ENCODE data around the gene BMAL1.

The BMAL1 gene

GRCh38 chr11:13310443-13310842, 32.9 kb downstream of the BMAL1 start:
- no peak for DNase-seq

DNA sequence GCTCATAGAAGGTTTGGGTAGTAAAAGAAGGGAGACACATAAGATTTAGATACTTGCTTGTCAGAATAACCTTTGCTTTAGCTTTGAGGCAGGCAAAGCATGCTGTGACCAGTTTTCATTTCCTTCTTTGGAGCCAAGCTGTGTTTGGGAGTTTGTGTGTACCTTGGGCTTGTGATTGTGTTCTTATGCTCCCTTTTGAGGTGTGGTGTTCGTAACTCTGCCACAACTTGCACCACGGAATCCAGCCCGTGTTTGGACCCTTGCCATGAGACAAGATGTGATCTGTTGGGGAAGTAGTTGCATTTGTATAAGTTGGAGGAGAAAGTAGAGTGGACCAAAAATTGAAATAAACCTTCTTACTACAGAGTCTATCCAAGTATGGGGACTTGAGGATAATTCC, 34.0 kb downstream of the BMAL1 start:
- in situ Hi-C loops (cut with MboI; ENCODE audit: low pct_unique_long_range_greater_than_20kb, low sequenced_read_pairs) = no loop called here
- no peak for DNase-seq

More at GRCh38 chr11:13310443-13310842, 32.9 kb downstream of the BMAL1 start:
- in situ Hi-C loops (cut with MboI; ENCODE audit: low pct_unique_long_range_greater_than_20kb, low sequenced_read_pairs) = no loop called here

DNA sequence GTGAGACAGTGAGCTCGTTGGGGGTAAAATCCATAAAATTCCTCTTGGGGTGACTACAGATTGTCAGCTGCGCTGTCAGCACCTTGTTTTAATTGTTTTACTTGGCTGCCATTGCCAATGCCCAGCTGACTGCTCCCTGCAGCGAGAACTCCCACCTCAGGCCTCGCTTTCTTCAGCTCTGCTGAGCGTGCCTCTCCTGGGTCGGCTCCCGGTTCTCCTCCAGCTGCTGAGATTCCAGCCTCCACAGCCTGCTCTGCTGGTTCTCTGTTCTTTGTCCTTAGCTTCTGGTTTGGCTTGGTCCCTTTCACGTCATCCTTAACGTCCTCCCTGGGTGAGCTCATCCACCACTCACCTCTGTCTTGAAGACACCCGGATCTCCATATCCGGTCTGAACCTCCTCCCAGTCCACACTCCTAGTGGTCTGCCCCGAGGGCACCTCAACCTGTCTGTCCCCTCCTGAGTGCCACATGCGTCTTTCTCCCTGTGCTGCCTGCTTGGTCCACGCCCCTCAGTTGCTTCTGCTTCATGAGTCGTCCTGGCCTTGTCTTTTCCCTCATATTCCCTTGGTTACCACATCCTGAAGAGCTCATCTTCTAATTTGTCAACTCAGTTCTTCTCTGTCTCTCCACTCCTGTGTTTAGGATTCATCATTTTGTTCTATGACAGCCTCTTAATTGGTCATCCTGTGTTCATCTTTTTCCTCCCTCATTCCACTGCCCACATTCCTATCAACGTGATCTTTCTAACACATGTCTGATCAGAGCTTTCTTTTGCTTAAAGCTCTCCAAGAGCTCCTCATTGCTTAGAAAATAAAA, 35.6 kb downstream of the BMAL1 start:
- DNase-seq = no peak
- in situ Hi-C loops (cut with MboI; ENCODE audit: low pct_unique_long_range_greater_than_20kb, low sequenced_read_pairs) = no loop called here

DNA sequence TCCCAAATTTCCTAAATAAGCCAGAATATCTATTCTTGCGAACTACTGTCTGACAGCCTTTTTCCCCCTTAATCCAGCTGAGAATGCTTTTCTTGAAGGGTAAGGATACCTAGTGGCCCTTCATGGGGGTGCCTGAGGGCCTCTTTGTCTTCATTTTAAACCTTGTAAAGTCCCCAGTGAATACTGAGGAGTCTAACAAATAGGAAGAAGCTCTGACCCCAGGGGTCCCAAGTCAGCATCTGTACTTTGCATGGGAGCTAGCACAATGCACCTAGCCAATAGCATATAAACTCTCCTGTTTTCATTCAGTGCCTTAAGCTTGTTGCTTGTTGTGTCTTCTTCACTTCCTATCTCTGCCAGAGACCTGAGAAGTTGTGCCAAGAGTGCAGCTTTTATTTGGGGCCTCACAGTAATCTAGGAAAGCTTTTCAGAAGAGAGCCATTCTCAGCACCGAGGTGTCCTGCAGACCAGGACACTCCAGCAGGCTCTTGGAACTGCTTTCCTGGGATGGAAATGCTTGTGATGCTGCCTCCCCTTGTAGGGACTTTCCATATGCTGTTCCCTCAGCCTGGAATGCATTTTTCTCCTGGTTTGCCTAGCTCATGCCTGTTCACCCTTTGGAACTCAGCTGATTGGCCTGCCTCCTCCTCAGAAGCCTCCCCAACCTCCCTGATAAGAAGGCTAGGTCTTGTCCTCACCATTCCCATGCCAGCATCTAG, 37.2 kb downstream of the BMAL1 start:
- no peak for DNase-seq
- in situ Hi-C loops (cut with MboI; ENCODE audit: low pct_unique_long_range_greater_than_20kb, low sequenced_read_pairs) = no loop called here

DNA sequence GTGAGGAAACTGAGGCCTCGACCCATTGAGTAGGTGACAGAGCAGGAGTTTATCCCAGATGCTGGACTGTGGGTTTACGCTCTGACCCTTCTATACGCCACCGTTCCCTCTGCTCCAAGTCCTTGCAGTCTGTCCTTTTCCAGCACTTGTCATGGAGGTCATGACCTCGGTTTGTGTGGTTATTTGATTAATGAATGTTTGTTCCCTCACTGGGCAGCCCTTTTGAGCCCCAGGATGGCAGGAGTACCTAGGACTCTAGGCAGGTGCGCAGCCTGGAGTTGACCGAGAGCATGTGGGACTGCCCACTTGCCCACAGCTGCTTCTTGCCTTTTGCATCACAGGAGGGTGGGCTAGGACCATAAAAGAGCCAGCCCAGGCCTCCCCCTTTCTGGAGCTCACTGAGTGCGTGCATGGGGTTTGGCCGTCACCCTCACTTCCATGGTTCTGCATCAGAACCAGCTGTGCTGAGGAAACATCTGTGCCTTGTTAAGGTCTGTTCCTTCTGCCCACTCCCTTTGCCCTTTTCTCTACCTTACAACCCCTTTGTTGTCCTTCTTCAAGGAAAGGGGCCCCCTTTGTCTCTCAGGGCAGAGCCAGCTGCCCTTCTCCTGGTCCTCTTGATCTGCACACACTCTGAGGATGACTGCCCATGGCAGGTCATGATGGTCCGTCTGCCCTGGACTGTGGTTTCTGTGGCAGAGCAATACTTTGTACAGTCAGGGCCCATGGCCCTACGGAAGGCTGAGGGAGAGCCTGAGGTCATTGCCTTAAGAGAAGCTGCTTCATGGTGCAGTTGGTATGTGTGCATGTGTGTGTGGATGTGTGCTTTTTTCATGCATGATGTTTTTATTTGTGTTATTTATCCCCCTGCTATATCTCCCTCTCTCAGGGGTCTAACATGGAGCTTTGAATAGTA, 38.2 kb downstream of the BMAL1 start:
- in situ Hi-C loops (cut with MboI; ENCODE audit: low pct_unique_long_range_greater_than_20kb, low sequenced_read_pairs) = no loop called here
- DNase-seq = no peak

DNA sequence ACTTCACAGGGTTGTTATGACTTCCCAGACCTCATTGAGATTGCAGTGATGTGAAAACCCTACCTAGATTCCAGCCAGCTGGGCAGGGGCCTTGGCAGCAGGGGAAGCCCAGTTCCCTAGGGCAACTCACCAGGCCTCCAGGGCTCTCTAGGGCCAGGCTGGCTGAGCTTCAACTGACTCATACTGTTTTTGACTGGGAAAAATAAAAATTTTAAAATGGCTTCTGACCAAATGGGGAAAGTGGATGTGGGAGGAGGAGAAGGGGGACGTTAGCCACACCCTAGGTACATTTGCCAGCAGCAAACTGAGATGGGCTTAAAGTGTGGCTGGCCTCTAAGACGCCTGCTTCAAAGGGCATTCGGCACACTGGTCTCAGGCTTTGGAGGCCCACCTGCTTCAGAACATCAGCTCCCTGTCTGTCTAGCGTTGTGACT, 39.0 kb downstream of the BMAL1 start:
- DNase-seq = no peak
- in situ Hi-C loops (cut with MboI; ENCODE audit: low pct_unique_long_range_greater_than_20kb, low sequenced_read_pairs) = no loop called here

GRCh38 chr11:13317293-13318080, 39.9 kb downstream of the BMAL1 start:
- no peak for DNase-seq
- in situ Hi-C loops (cut with MboI; ENCODE audit: low pct_unique_long_range_greater_than_20kb, low sequenced_read_pairs) = no loop called here

DNA sequence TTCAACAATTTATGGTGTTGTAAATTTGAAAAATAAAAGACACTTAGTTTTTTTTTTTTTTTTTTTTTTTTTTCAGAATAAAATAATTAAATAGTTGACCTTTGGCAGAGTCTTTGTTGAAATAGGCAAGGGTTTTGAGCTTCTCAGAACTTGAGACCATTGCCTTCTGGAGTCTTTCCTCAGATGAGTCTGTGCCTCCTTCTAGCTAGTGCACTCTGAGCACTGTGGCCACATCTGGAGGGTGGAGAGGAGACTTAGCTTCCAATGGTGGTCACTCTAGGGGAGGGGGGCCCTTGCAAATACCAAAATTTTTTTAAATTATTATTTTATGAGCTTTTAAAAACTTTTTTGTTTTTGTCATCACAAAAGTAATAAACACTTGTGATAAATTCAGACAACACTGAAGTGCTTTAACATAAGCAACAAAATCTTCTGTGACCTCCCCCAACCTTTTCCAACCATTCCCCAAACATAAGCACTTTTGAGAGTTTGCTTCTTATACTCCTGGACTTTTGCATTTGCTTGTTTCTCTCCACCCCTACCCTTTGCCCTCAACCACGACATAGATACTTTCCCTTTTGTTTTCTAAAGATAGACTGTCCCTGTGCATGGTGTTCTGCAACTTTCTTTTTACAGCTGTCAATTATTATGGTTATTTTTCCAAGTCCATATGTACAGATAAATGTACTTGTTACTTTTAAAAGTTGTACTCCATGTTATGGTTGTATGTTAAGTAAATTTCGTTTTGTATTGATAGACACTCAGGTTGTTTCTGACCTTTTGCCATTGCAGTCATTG, 41.1 kb downstream of the BMAL1 start:
- in situ Hi-C loops (cut with MboI; ENCODE audit: low pct_unique_long_range_greater_than_20kb, low sequenced_read_pairs) = no loop called here
- DNase-seq = no peak

DNA sequence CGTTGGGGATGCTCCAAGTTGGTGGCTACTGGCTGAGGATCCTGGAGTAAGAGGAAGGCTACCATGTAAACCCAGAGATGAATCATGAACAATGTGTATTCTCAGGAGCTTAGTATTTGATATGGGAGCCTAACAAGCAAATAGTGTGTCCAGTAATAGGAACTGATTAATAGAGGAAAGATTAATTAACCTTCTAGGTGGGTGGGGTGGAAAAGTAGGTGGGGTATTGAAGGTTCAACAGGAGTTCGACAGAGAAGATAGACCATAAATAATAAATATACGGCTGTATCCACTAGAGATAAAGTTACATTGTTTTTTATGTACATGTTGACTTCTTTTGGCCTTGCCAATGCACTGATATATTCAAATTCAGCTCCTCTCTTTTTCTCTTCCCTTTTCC, 43.1 kb downstream of the BMAL1 start:
- in situ Hi-C loops (cut with MboI; ENCODE audit: low pct_unique_long_range_greater_than_20kb, low sequenced_read_pairs) = no loop called here
- no peak for DNase-seq

DNA sequence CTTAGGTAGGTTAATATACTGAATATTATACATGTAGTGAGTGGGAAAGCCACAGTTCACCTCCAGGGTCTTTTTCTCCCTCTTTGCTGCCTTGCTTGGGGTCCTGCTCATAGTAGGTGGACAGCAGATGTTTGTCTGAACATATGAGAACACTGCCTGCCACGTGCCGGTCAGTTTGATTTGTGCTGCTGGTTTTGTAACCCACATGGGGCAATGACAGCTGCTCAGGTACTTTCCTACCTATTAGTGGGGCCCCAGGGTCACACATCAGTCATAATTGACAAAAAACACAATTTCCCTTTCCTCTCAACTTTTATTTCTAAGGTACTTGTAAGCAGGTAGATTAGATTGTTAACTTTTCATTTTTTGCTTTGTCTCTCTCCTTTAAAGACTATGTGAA, 43.8 kb downstream of the BMAL1 start:
- DNase-seq = no peak
- in situ Hi-C loops (cut with MboI; ENCODE audit: low pct_unique_long_range_greater_than_20kb, low sequenced_read_pairs) = no loop called here

GRCh38 chr11:13324141-13324540, 46.6 kb downstream of the BMAL1 start:
- in situ Hi-C loops (cut with MboI; ENCODE audit: low pct_unique_long_range_greater_than_20kb, low sequenced_read_pairs) = no loop called here
- DNase-seq = no peak

- no peak for DNase-seq
- in situ Hi-C loops (cut with MboI; ENCODE audit: low pct_unique_long_range_greater_than_20kb, low sequenced_read_pairs) = loop anchor here (25.0 kb wide), 1 partner anchor 362 kb away; no protein-coding TSS in a partner anchor
These were observed 47.1 kb downstream of the BMAL1 start for GRCh38 chr11:13324709-13325108.

- DNase-seq = no peak
- in situ Hi-C loops (cut with MboI; ENCODE audit: low pct_unique_long_range_greater_than_20kb, low sequenced_read_pairs) = loop anchor here (25.0 kb wide), 1 partner anchor 365 kb away; no protein-coding TSS in a partner anchor
These were observed 49.8 kb downstream of the BMAL1 start for GRCh38 chr11:13327421-13327820.

DNA sequence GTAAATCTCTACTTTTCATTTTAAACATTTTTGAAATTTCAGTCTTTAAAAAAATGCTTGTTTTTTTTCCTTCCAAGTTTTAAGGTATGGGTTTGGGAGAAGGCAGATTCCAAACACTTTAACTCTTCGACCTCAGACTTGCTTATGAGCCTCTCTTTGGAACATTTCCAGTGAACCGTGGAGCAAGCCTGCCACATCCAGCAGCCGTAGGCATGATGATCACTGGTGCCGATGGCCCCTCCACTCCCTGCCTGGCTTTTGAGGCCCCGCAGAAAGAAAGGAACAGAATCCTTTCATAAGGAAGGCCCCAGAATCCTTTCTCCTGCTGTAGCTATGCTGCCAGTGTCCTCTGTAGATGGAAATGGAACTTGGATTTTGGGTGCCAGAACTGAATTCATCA, 50.7 kb downstream of the BMAL1 start:
- no peak for DNase-seq
- in situ Hi-C loops (cut with MboI; ENCODE audit: low pct_unique_long_range_greater_than_20kb, low sequenced_read_pairs) = loop anchor here (25.0 kb wide), 1 partner anchor 366 kb away; no protein-coding TSS in a partner anchor

DNA sequence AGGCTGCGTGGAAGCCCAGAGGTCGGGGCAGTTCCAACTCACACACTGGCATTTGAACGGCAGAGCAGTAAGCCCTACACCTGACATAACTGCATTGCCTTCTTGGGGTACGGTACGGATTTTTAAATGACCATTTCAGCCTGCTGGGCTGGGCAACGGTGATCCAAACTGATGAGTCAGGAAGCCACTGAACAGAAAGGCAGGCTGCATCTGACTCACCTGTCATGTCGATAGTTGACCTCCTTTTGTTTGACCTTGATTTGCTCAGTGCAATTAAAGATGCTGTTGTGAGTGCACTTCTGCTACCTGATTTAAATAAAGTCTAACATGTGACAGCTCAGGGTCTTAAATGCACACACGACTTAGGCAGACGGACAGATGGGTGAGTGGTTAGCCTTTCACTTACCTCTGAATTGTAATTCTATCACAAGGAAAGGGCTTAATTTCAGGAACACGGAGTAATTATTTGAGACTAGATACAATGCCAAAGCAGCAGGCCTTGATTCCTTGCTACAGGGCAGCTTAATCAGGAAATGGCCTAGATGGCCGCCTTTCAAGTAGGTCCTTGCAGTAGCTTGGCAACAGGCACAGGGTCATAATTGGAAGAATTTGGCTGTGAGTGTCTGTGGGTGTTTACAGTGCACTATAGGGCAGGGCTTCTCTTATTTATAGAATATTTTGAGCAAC, 52.2 kb downstream of the BMAL1 start:
- in situ Hi-C loops (cut with MboI; ENCODE audit: low pct_unique_long_range_greater_than_20kb, low sequenced_read_pairs) = loop anchor here (25.0 kb wide), 1 partner anchor 368 kb away; no protein-coding TSS in a partner anchor
- DNase-seq = no peak

DNA sequence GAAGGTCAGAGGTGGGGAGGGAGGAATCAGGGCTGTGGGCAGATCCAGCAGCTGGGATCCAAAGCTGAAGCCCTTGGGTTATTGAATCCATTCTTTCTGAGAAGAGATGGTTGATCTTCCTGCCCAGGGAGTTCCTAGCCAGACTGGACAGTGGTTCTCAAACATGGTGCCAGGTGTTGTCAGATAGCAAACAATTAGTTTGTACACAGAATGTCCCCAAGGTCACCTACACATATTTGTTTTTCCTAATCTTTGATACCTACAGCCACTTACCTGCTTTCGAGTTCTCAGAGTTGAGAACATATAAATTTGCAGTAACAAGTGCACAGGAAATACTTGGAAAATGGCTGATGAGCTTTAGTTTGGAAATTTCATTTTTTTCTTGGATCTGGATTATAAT, 54.5 kb downstream of the BMAL1 start:
- in situ Hi-C loops (cut with MboI; ENCODE audit: low pct_unique_long_range_greater_than_20kb, low sequenced_read_pairs) = loop anchor here (25.0 kb wide), 1 partner anchor 370 kb away; no protein-coding TSS in a partner anchor
- no peak for DNase-seq

DNA sequence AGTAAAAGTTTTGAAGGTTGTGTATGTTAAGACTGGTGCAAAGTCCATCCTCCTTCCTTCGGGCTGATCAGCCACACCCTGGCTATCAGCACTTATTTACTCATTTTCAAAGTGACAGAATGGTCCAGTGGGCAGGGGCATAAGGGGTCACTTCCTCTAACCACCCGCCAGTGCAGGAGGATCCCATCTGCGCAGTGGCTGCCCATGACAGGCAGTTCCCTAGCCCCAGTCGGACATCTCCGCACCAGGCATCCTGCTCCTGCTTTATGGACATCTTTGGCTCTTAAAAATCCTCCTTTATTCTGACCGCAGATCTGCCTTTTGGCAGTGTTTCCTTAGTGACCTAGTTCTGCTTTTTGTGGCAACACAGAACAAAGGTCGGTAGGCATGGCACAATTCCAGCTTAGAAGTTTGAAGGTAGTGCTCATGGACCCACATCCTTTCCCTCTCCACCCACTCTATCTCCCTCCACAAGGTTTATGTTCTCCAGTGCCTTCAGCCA, 55.9 kb downstream of the BMAL1 start:
- in situ Hi-C loops (cut with MboI; ENCODE audit: low pct_unique_long_range_greater_than_20kb, low sequenced_read_pairs) = loop anchor here (25.0 kb wide), 1 partner anchor 371 kb away; no protein-coding TSS in a partner anchor
- peak; percentile 80 for DNase-seq

Data from KBM-7 (cell line).